GM13977 (cell line): ENCODE measurements around the gene ADAMTSL5.

Experiments
- DNase-seq: peaks from one replicate; pipeline ENCODE4 v3.0.0; 2012; ENCODE audit warnings: low spot score
- CTCF ChIP-seq: IDR thresholded peaks from 2 replicates; pipeline ENCODE4 v1.5.1; 2012; ENCODE audit warnings: mild to moderate bottlenecking, control low read depth; ENCODE audit not compliant: insufficient read depth; ENCODE audit errors: extremely low read depth, missing control alignments
- in situ Hi-C: fragments of 300-500 bp; cut with MboI; formaldehyde crosslinking; loops from one replicate; pipeline ENCODE4 v1.12.0; 2022; ENCODE audit warnings: low sequenced_read_pairs, low pct_unique_long_range_greater_than_20kb, mixed read lengths, inconsistent platforms; ENCODE audit not compliant: unreplicated experiment

The ADAMTSL5 gene

GRCh38 chr19:1461862-1462261, 51.0 kb downstream of the ADAMTSL5 start:
- TF ChIP-seq CTCF, result no peak
- in situ Hi-C loops, result no loop called here
- no peak for DNase-seq

GRCh38 chr19:1460033-1460995, 52.5 kb downstream of the ADAMTSL5 start:
- in situ Hi-C loops, result no loop called here
- no peak for TF ChIP-seq CTCF
- no peak for DNase-seq

- in situ Hi-C loops, result no loop called here
- no peak for DNase-seq
- TF ChIP-seq CTCF, result no peak
Observed at GRCh38 chr19:1459479-1459878, 53.3 kb downstream of the ADAMTSL5 start.

GRCh38 chr19:1457892-1458291, 54.9 kb downstream of the ADAMTSL5 start:
- no peak for TF ChIP-seq CTCF
- in situ Hi-C loops, result no loop called here
- DNase-seq, result no peak

- DNase-seq, result no peak
- no peak for TF ChIP-seq CTCF
- in situ Hi-C loops, result no loop called here
Observed at GRCh38 chr19:1457031-1457739, 55.6 kb downstream of the ADAMTSL5 start.

GRCh38 chr19:1456121-1456900, 56.5 kb downstream of the ADAMTSL5 start:
- in situ Hi-C loops, result no loop called here
- no peak for TF ChIP-seq CTCF
- no peak for DNase-seq
